Measurements from ENCODE around the gene STXBP3. TPM values are rescaled to one million over a fixed set of nuclear protein-coding genes. Genes with fewer than 3 reads are reported as not detected.

STXBP3 gene
- total RNA-seq, 4 donors from 2014 or later: 51.0 to 75.8 (median 68.9) TPM

- WGBS, 2 donors: 59 to 68% methylated on average over 2 of the region's 2 CpGs
Measured at GRCh38 chr1:108716437-108717230, 29.8 kb upstream of the STXBP3 start.

GRCh38 chr1:108717774-108718316 lies 28.6 kb upstream of the STXBP3 start:
- no peaks in the 10 kb centered on the region for H3K36me3 ChIP-seq
- no peak for TF ChIP-seq POLR2A (IDR thresholded peaks at IDR 0.05)
- TF ChIP-seq EP300 (IDR thresholded peaks at IDR 0.05): no peak
- no peak for TF ChIP-seq CTCF (IDR thresholded peaks at IDR 0.05)
- H3K27ac ChIP-seq: no peak overlapping the region
- no peaks in the 10 kb centered on the region for H3K4me1 ChIP-seq
- WGBS, 2 donors: 92% methylated on average over 9 of the region's 9 CpGs
- no peak for DNase-seq (ENCODE audit: low spot score in 2 of 2)
- H3K27me3 ChIP-seq: no peaks in the 10 kb centered on the region
- no peak overlapping the region for H3K4me3 ChIP-seq
- H3K9me3 ChIP-seq: no peaks in the 10 kb centered on the region

More at GRCh38 chr1:108716437-108717230, 29.8 kb upstream of the STXBP3 start:
- no peak for DNase-seq (ENCODE audit: low spot score in 2 of 2)
- Histone ChIP-seq H3K27me3 (no peaks in the 10 kb centered on the region), H3K4me1 (no peaks in the 10 kb centered on the region), H3K36me3 (no peaks in the 10 kb centered on the region), H3K9me3 (no peaks in the 10 kb centered on the region), H3K27ac (no peak overlapping the region), H3K4me3 (no peak overlapping the region)
- TF ChIP-seq POLR2A (IDR thresholded peaks at IDR 0.05) (no peak), CTCF (IDR thresholded peaks at IDR 0.05) (no peak), EP300 (IDR thresholded peaks at IDR 0.05) (no peak)

GRCh38 chr1:108718927-108719655 lies 27.4 kb upstream of the STXBP3 start:
- TF ChIP-seq CTCF (IDR thresholded peaks at IDR 0.05): no peak
- no peak for TF ChIP-seq EP300 (IDR thresholded peaks at IDR 0.05)
- TF ChIP-seq POLR2A (IDR thresholded peaks at IDR 0.05): no peak
- H3K27me3 ChIP-seq: no peaks in the 10 kb centered on the region
- no peak overlapping the region for H3K27ac ChIP-seq
- DNase-seq (ENCODE audit: low spot score in 2 of 2): no peak
- H3K4me3 ChIP-seq: no peak overlapping the region
- no peaks in the 10 kb centered on the region for H3K4me1 ChIP-seq
- H3K36me3 ChIP-seq: no peaks in the 10 kb centered on the region
- 39 to 48% methylated on average over 6 of the region's 6 CpGs for WGBS, 2 donors
- H3K9me3 ChIP-seq: no peaks in the 10 kb centered on the region

- Histone ChIP-seq H3K27me3 (no peaks in the 10 kb centered on the region), H3K9me3 (no peaks in the 10 kb centered on the region), H3K27ac (no peak overlapping the region), H3K4me1 (no peaks in the 10 kb centered on the region), H3K36me3 (no peaks in the 10 kb centered on the region), H3K4me3 (no peak overlapping the region)
- 75 to 81% methylated on average over 8 of the region's 8 CpGs for WGBS, 2 donors
- no peak for DNase-seq (ENCODE audit: low spot score in 2 of 2)
- TF ChIP-seq CTCF (IDR thresholded peaks at IDR 0.05) (no peak), EP300 (IDR thresholded peaks at IDR 0.05) (no peak), POLR2A (IDR thresholded peaks at IDR 0.05) (no peak)
Measured at GRCh38 chr1:108719656-108720435, 26.6 kb upstream of the STXBP3 start.

Measured in tibial nerve (tissue), 4 donors.